GM10248 (cell line): ENCODE results near the gene HIF3A.

ENCODE experiments used
- CTCF ChIA-PET: fragments of 300-600 bp; sonication (Branson Sonifier 250); formaldehyde crosslinking; extraction: SDS; loops from one replicate; lab custom pipeline; 2021; ENCODE audit warnings: antibody characterized with exemption; lab: Yijun Ruan, JAX
- POLR2A ChIA-PET: fragments of 350-650 bp; sonication (Branson Sonifier 250); formaldehyde crosslinking; extraction: SDS; loops from one replicate; lab custom pipeline; 2020; ENCODE audit warnings: antibody characterized with exemption; lab: Yijun Ruan, JAX
- DNase-seq: peaks from one replicate; pipeline ENCODE4 v3.0.0; 2012; ENCODE audit errors: extremely low spot score
- CTCF ChIP-seq: IDR thresholded peaks from 2 replicates; pipeline ENCODE4 v1.5.1; 2012; ENCODE audit warnings: mild to moderate bottlenecking, low read depth; ENCODE audit errors: extremely low read depth, missing control alignments, control extremely low read depth

Gene HIF3A

GRCh38 chr19:46326608-46327007 lies 29.8 kb downstream of the HIF3A start:
- no peak for TF ChIP-seq CTCF
- POLR2A ChIA-PET = no interaction called here
- no peak for DNase-seq
- CTCF ChIA-PET = no interaction called here

GRCh38 chr19:46328079-46328478 lies 31.2 kb downstream of the HIF3A start:
- ChIA-PET POLR2A (no interaction called here), CTCF (no interaction called here)
- TF ChIP-seq CTCF = no peak

GRCh38 chr19:46330319-46330918 lies 33.6 kb downstream of the HIF3A start:
- no peak for TF ChIP-seq CTCF
- ChIA-PET CTCF (no interaction called here), POLR2A (no interaction called here)
- DNase-seq = no peak

More at GRCh38 chr19:46328079-46328478, 31.2 kb downstream of the HIF3A start:
- no peak for DNase-seq

GRCh38 chr19:46337487-46337886 lies 40.6 kb downstream of the HIF3A start:
- ChIA-PET POLR2A (no interaction called here), CTCF (no interaction called here)
- no peak for TF ChIP-seq CTCF
- no peak for DNase-seq

GRCh38 chr19:46339446-46339845 lies 42.6 kb downstream of the HIF3A start:
- POLR2A ChIA-PET = no interaction called here
- CTCF ChIA-PET = no interaction called here
- TF ChIP-seq CTCF = no peak

GRCh38 chr19:46340051-46340659 lies 43.3 kb downstream of the HIF3A start:
- no peak for DNase-seq
- no peak for TF ChIP-seq CTCF
- POLR2A ChIA-PET = interaction anchor here (0.6 kb wide), 1 partner anchor 14 kb away, joined by 3 read pairs; no protein-coding TSS in a partner anchor
- CTCF ChIA-PET = no interaction called here

More at GRCh38 chr19:46339446-46339845, 42.6 kb downstream of the HIF3A start:
- no peak for DNase-seq
